SIG-M5 (cell line): ENCODE measurements around the gene ZNF214.
"Not testable (repeated sequence)": the region's sequence is repeated elsewhere in the genome, so short reads cannot be mapped to it uniquely, and the experiment has no call there.

Experiments used
- DNase-seq: peaks from one replicate; lab custom pipeline; 2025; lab: John Stamatoyannopoulos, UW

The ZNF214 gene

DNA sequence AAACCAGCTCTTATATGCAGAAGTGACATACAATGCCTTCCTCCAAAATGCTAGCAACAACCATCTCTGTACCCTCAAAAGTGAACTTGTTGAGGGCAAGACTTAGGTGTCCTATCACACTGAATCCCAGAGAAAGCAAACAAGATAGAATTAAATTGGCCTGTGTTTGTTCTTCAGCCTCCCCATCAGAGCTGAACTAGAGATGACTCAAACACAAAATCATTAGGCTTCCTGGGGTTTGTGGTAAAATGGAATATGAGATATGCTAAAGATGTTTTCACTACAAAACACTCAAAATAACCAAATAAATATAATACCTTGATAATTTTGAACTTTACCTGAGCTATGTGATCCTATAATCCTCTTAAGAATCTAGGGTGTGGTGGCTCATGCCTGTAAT lies 31.6 kb downstream of the ZNF214 start:
- DNase-seq, result no peak

DNA sequence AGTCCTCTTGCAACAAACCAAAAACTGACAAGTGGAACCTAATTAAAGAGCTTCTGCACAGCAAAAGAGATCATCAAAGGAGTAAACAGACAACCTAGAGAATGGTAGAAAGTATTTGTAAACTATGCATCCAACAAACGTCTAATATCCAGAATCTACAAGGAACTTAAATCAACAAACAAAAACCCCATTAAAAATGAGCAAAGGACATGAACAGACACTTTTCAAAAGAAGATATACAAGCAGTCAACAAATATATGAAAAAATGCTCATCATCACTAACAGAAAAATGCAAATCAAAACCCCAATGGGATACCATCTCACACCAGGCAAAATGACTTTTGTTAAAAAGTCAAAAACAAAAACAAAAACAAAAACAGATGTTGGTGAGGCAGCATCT lies 33.7 kb downstream of the ZNF214 start:
- DNase-seq, result no peak

DNA sequence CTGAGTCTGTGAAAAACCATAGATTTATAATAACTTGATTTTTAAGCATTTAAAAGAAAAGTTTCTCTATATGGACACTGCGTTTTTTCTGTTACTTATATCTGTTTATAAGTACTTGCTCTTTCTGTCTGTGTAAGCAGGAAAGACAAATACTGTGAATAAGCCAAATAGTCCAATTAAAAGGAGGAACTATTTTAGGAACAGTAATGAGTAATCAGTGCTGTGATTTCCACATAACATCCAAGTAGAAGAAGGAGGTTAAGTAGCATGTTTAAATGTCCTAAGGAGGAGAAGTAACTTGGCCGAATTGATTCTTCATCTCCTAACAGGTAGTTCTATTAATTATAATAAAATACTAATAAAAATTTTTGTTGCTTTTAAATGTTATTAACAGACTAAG lies 40.8 kb downstream of the ZNF214 start:
- no peak for DNase-seq

DNA sequence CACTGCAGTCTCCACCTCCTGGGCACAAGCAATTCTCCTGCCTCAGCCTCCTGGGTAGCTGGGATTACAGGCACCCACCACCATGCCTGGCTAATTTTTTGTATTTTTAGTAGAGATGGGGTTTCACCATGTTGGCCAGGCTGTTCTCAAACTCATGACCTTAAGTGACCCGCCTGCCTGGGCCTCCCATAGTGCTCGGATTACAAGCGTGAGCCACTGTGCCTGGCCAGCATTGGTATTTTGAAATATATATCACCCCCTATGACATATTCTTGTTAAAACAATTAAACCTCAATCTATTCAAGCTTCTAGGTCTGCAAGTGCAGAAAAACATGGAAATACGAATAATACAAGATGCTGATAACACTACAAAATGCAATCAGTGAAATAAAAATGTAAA lies 50.3 kb downstream of the ZNF214 start:
- not testable (repeated sequence) for DNase-seq

GRCh38 chr11:6968816-6969215 lies 51.3 kb downstream of the ZNF214 start:
- DNase-seq, result no peak

GRCh38 chr11:6962673-6963072 lies 57.5 kb downstream of the ZNF214 start:
- DNase-seq, result no peak

- no peak for DNase-seq
Measured at GRCh38 chr11:6962141-6962540, 58.0 kb downstream of the ZNF214 start.

DNA sequence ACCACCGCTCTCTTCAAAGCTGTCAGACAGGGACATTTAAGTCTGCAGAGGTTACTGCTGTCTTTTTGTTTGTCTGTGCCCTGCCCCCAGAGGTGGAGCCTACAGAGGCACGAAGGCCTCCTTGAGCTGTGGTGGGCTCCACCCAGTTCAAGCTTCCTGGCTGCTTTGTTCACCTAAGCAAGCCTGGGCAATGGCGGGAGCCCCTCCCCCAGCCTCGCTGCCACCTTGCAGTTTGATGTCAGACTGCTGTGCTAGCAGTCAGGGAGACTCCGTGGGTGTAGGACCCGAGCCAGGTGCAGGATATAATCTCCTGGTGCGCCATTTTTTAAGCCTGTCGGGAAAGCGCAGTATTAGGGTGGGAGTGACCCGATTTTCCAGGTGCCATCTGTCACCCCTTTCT lies 65.9 kb downstream of the ZNF214 start:
- not testable (repeated sequence) for DNase-seq
